Esophagus squamous epithelium (tissue), 4 donors: ENCODE data around the gene AFF3.

Source experiments
- CTCF ChIP-seq, 6 experiments: fragments of 450-650 bp in 4 of 6; fragments of 200-600 bp in 2 of 6; sonication (generic) in 2 of 6; IDR thresholded peaks; one replicate each; pipeline ENCODE4 v1.5.1; 2016 to 2019; ENCODE audit warnings: antibody characterized with exemption in 6 of 6, mild to moderate bottlenecking in 4 of 6, moderate library complexity in 4 of 6
- POLR2A ChIP-seq, 4 donors: fragments of 450-650 bp; IDR thresholded peaks; one replicate each; pipeline ENCODE4 v1.6.1; 2017; ENCODE audit warnings: antibody characterized with exemption in 4 of 4, mild to moderate bottlenecking in 4 of 4, moderate library complexity in 3 of 4

GRCh38 chr2:99891428-99891780, 251.0 kb downstream of the AFF3 start:
- TF ChIP-seq CTCF (IDR thresholded peaks at IDR 0.05) (no peak), POLR2A (IDR thresholded peaks at IDR 0.05) (no peak)
